Measurements from ENCODE around the gene VPS18.
"Not testable (repeated sequence)": the region's sequence is repeated elsewhere in the genome, so short reads cannot be mapped to it uniquely, and the experiment has no call there.

The VPS18 gene

DNA sequence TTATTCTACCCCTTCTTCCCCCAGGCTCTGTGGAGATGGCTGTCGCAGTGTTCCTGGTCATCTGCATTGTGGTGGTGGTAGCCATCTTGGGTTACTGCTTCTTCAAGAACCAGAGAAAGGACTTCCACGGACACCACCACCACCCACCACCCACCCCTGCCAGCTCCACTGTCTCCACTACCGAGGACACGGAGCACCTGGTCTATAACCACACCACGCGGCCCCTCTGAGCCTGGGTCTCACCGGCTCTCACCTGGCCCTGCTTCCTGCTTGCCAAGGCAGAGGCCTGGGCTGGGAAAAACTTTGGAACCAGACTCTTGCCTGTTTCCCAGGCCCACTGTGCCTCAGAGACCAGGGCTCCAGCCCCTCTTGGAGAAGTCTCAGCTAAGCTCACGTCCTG is 37.5 kb upstream of the VPS18 start:
- Mint-ChIP-seq H3K4me1 (ENCODE audit: low read depth in 2 of 2) (peaks cover 15 to 18% of the 10 kb centered on the region in 2 donors), H3K9me3 (no peaks in the 10 kb centered on the region), H3K36me3 (ENCODE audit: insufficient read depth) (peaks cover 3% of the 10 kb centered on the region), H3K27ac (no peak overlapping the region), H3K4me3 (no peak overlapping the region), H3K27me3 (peaks cover 0 to 7% of the 10 kb centered on the region in 2 donors)
- no peak for ATAC-seq (replicated peaks)
- DNase-seq = no peak

DNA sequence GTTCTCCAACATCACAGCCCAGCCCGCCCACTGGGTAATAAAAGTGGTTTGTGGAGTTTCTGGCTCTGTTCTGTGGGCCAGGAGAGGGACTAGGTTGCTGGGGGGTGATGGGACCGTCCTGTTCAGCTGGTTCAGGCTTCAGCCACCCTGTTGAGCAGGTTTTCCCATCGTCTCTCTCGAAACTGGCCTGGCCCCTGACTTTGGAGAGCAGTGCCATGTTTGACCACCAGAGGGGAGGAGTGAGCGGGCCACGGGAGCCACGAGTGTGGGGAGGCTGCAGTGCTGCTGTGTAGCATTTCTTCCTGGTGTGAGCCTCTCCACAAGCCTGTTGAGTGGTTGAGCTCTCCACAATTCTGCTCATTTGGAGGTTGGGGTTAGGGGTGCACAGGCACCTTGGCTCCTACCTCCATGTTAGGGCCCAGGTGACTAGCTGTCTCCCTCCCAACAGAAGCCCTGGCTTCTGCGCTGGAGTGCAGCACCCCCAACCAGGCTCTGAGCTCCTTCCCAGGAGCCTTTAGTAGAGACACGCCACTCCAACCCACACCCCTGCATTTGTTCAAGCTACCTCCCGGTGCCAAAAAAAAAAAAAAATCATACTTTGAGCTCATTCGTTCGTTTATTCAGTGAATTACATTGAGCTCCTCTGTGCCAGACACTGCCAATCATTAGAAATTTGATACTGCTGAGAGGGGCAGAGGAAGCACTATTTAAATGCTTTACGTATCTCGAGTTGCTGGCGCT is 36.5 kb upstream of the VPS18 start:
- peak; percentile 91 for ATAC-seq (replicated peaks)
- Mint-ChIP-seq H3K4me3 (no peak overlapping the region), H3K36me3 (ENCODE audit: insufficient read depth) (peaks cover 3% of the 10 kb centered on the region), H3K27me3 (peaks cover 0 to 12% of the 10 kb centered on the region in 2 donors), H3K9me3 (no peaks in the 10 kb centered on the region), H3K4me1 (ENCODE audit: low read depth in 2 of 2) (peaks cover 15 to 18% of the 10 kb centered on the region in 2 donors), H3K27ac (peak overlapping the region in 1 of 2 donors; percentile 49)
- peak; percentile 79 to 87 (median 83) for DNase-seq

DNA sequence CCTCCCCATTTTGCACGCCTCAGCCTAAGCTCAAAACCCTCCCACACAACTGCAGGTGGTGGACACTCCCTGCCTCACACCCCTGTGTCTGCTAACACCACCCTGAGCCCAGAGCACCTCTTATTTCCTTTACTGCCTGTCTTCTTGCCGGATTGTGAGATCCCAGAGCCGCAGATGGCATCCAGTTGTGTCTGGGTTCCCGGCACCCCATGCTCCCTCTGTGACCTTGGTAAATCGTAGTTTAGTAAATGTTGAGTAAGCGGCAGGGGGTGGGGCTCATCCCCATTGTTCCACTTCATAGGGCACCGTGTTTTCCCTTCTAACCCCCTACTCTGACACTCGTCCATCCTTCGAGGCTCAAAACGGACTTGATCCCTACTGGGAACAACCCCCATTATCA is 35.5 kb upstream of the VPS18 start:
- H3K27ac Mint-ChIP-seq = no peak overlapping the region
- no peak for DNase-seq
- peaks cover 3% of the 10 kb centered on the region for H3K36me3 Mint-ChIP-seq (ENCODE audit: insufficient read depth)
- no peaks in the 10 kb centered on the region for H3K9me3 Mint-ChIP-seq
- ATAC-seq (replicated peaks) = no peak
- peaks cover under 1 to 19% of the 10 kb centered on the region in 2 donors for H3K27me3 Mint-ChIP-seq
- H3K4me1 Mint-ChIP-seq (ENCODE audit: low read depth in 2 of 2) = peaks cover 15 to 18% of the 10 kb centered on the region in 2 donors
- H3K4me3 Mint-ChIP-seq = no peak overlapping the region

DNA sequence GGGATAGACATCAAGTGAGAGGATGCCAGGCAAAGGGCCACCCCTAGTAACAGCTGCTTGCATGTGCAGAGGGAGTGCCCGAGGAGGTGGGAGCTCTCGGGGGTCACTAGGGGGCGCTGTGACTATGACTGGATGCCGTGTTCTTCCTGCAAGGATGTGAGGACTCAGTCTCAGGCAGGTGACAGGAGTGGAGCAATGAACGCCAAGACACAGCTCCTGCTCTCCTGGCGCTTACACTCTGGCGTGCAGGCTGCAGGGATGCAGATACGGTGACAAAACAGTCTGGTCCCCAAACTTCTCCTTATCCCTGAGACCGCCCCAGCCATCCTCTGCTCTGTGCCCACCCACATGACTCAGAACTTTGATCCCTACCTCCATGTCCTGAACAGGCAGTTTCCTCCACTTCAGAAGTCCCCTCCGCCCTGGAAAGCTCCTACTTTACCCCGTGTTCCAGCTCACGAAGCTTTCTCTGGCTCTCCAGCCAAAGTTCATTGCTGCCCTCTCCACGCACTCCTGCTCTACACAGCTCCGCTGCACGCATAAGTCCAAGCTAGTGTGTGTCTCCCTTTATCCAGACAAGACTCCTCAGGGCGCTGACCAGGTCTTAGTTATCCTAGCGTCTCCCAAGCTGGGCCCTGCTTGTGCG is 34.9 kb upstream of the VPS18 start:
- Mint-ChIP-seq H3K9me3 (no peaks in the 10 kb centered on the region), H3K27me3 (peaks cover 6 to 25% of the 10 kb centered on the region in 2 donors), H3K27ac (no peak overlapping the region), H3K4me1 (ENCODE audit: low read depth in 2 of 2) (peaks cover 15 to 18% of the 10 kb centered on the region in 2 donors), H3K4me3 (no peak overlapping the region), H3K36me3 (ENCODE audit: insufficient read depth) (peaks cover 6% of the 10 kb centered on the region)
- peak; percentile 75 to 84 (median 80) for DNase-seq
- ATAC-seq (replicated peaks) = peak; percentile 80

DNA sequence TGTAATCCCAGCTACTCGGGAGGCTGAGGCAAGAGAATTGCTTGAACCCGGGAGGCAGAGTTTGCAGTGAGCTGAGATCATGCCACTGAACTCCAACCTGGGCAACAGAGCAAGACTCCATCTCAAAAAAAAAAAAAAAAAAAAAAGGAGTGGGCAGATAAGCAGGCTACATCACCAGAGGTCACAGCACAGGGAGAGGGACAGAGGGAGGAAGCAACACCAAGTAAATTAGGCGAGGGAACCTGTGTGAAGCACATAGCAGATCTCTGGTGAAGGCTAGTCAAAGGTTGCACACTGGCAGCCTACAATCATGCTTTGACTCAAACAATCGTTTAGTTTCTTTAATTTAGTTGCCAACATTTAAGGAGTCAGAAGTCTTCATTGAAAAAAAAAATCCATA is 33.1 kb upstream of the VPS18 start:
- not testable (repeated sequence) for H3K36me3 Mint-ChIP-seq (ENCODE audit: insufficient read depth); H3K27ac Mint-ChIP-seq; ATAC-seq (replicated peaks); H3K9me3 Mint-ChIP-seq; DNase-seq; H3K4me3 Mint-ChIP-seq
- Mint-ChIP-seq H3K27me3 (peaks cover 9 to 32% of the 10 kb centered on the region in 2 donors), H3K4me1 (ENCODE audit: low read depth in 2 of 2) (peaks cover 15 to 18% of the 10 kb centered on the region in 2 donors)

DNA sequence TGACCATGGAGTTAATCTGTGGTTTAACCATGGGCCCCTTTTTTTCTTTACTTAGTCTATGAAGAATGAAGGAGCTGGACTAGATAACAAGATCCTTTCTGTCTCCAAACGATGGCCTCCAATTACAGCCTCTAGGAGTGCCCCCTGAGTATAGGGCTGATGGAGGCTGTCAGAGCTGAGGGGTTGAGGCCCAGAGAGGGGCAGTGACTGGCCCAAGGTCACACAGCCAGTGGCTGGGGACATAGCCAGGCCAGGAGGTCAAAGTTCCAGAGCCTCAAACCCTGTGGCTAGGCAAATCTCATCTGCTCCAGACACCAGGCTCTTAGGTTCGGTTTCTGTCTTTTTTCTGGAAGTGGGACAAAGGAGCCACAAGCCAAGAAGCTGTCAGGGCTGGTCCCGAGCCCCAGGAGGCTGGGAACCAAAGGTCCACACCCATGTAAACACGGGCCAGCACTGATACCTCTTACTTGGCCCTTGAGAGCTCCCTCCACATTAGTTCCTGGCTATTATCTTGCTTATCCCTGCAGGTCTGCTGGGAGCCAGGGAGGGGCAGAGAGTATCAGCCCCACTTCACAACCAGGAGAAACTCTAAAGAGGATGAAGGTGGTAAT is 30.5 kb upstream of the VPS18 start:
- Mint-ChIP-seq H3K36me3 (ENCODE audit: insufficient read depth) (peaks cover 6% of the 10 kb centered on the region), H3K4me1 (ENCODE audit: low read depth in 2 of 2) (peaks cover 9 to 10% of the 10 kb centered on the region in 2 donors), H3K27me3 (peaks cover 9 to 32% of the 10 kb centered on the region in 2 donors), H3K27ac (no peak overlapping the region), H3K4me3 (no peak overlapping the region), H3K9me3 (no peaks in the 10 kb centered on the region)
- no peak for DNase-seq
- ATAC-seq (replicated peaks) = no peak

DNA sequence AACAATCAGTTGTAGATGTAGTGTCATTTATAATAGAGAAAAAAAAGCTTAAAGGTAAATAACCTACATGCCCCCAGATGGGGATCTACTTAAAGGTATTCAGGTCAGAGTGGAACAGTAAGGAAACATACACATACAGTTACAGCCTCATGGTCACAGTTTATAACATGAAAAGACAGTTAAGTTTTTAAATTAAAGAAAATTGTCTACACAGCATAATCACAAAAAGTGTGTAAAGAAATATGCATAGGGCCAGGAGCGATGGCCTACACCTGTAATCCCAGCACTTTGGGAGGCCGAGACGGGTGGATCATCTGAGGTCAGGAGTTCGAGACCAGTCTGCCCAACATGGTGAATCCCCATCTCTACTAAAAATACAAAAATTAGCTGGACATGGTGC is 27.1 kb upstream of the VPS18 start:
- DNase-seq = no peak
- Mint-ChIP-seq H3K27ac (no peak overlapping the region), H3K27me3 (peaks cover 9 to 26% of the 10 kb centered on the region in 2 donors), H3K36me3 (ENCODE audit: insufficient read depth) (peaks cover 3% of the 10 kb centered on the region), H3K9me3 (no peaks in the 10 kb centered on the region), H3K4me1 (ENCODE audit: low read depth in 2 of 2) (no peaks in the 10 kb centered on the region), H3K4me3 (no peak overlapping the region)
- no peak for ATAC-seq (replicated peaks)

DNA sequence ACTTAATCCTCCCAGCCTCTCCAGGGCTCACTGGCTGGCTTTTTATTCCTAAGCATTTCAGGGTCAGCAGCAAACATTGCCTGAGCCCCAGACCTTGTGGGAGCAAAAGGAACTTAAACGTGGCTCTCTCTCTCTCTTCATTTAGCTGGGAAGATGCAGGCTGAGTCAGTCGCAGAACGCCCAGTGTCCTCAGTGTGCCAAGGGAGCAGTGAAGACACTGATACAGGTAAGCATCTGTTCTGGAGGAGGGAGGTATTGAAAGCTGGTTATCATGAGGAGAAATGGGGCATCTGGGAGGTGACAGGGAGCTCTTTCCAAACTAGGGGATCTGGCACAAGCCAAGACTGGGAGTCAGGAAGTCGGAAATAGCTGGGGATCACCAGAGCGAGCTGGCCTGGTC is 24.6 kb upstream of the VPS18 start:
- H3K4me3 Mint-ChIP-seq = no peak overlapping the region
- DNase-seq (no peak), ATAC-seq (replicated peaks) (no peak)
- H3K27ac Mint-ChIP-seq = no peak overlapping the region
- peaks cover 0 to 28% of the 10 kb centered on the region in 2 donors for H3K27me3 Mint-ChIP-seq
- H3K36me3 Mint-ChIP-seq (ENCODE audit: insufficient read depth) = no peaks in the 10 kb centered on the region
- peaks cover 5% of the 10 kb centered on the region in 2 donors for H3K4me1 Mint-ChIP-seq (ENCODE audit: low read depth in 2 of 2)
- H3K9me3 Mint-ChIP-seq = no peaks in the 10 kb centered on the region

DNA sequence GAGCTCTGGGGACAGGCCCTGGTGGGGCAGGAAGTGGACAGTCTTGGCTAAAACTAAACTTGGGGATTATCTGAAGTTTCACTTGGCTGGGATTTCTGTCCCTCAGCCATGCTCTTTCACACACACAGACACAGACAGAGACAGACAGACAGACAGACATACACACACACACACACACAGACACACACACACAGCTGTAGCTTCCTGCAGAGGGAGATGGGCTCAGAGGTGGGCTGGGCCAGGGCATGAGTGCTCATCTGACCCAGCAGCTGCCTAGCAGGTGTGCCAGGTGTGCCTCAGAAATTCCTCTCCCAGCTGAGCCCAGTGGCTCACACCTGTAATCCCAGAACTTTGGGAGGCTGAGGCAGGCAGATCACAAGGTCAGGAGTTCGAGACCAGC is 23.5 kb upstream of the VPS18 start:
- no peak overlapping the region for H3K4me3 Mint-ChIP-seq
- H3K9me3 Mint-ChIP-seq = no peaks in the 10 kb centered on the region
- peaks cover 5% of the 10 kb centered on the region in 2 donors for H3K4me1 Mint-ChIP-seq (ENCODE audit: low read depth in 2 of 2)
- DNase-seq (no peak), ATAC-seq (replicated peaks) (no peak)
- H3K36me3 Mint-ChIP-seq (ENCODE audit: insufficient read depth) = no peaks in the 10 kb centered on the region
- H3K27me3 Mint-ChIP-seq = peaks cover 0 to 25% of the 10 kb centered on the region in 2 donors
- peak overlapping the region in 1 of 2 donors; percentile 3 for H3K27ac Mint-ChIP-seq

DNA sequence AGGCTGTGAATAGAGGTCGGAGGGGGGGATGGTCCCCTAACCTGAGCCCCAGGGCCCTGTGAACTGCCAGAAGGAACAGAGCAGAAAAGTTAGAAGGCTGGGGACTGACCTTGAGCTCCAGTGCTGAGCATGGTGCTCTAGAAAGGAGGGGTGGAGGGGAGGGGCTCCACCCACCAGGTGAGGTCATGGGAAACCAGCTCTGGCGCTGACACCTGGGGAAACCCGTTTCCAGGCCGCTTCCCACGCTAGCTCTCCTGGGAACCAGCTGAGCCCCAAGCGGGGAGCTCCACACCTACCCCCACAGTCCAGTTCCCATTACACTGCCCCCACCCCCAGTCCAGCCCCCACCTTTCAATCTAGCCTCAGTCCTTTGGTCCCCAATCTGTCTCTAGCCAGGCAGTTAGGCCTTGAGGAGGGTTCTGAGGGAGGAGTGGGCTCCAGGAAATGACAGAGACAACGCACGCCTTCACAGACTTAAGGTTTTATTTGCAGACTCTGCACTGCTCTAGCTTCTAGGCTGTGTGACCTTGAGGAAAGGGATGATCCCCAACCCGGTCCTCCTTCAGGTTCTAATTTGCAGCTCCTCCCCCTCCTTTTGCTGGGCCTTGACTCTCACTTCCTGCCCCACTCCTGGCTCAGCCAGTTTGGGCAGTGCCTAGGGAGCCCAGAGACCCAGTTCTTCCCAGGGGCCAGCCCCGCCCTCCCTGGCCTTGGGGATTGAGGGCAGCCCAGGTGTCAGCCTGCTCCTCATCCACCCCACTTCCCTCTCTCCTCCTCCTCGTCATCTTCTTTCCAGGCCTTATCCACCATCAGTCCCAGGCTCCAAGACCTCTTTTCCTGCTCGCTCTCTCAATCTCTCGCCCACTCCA is 22.3 kb upstream of the VPS18 start:
- DNase-seq (no peak), ATAC-seq (replicated peaks) (no peak)
- Mint-ChIP-seq H3K27me3 (peaks cover 0 to 25% of the 10 kb centered on the region in 2 donors), H3K4me3 (no peak overlapping the region), H3K9me3 (no peaks in the 10 kb centered on the region), H3K36me3 (ENCODE audit: insufficient read depth) (no peaks in the 10 kb centered on the region), H3K4me1 (ENCODE audit: low read depth in 2 of 2) (peaks cover 5% of the 10 kb centered on the region in 2 donors), H3K27ac (no peak overlapping the region)

DNA sequence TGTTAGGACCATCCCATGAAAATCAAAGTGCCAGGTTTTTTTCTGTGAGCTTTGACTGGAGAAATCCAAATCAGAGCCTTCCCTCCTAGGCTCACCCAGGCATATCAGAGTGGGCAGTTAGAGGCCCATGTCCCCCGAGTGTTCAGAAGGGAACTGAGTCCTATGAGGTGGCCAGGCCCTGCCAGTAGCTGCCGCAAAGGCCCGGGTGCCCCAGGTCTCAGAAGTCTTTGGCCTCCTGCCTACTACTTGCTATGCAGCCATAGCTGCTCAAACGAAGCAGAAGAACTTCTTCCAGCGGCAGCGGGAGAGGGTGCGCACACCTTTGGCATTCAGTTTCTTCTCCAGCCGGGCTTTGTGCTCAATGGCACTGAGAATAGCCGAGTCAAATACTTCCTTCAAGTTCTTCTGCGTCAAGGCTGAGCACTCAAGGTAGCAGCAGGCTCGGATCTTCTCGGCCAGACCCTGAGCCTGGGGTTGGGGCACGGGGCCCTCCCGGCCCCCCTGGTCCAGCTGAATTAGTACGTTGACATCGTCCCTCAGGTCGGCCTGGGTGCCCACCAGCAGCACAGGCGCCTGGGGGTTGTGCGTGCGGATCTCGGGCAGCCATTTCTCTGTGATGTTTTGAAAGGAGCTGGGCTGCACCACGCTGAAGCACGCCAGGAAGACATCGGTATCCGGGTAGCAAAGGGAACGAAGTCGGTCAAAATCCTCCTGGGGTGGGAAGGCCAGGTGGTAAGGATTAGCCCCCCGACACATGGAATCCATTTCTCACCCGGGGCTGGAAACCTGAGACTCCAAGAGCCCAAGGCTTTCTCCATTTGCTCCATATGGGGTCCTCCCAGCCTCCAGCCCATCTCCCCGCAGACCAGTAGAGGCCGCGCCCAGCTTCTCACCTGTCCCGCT is 21.2 kb upstream of the VPS18 start:
- no peaks in the 10 kb centered on the region for H3K9me3 Mint-ChIP-seq
- peak overlapping the region; percentile 73 to 80 for H3K4me3 Mint-ChIP-seq
- no peaks in the 10 kb centered on the region for H3K36me3 Mint-ChIP-seq (ENCODE audit: insufficient read depth)

More for the DNA sequence above, 21.2 kb upstream of the VPS18 start:
- H3K4me1 Mint-ChIP-seq (ENCODE audit: low read depth in 2 of 2) = peaks cover 5% of the 10 kb centered on the region in 2 donors
- no peak for ATAC-seq (replicated peaks)
- H3K27ac Mint-ChIP-seq = no peak overlapping the region
- H3K27me3 Mint-ChIP-seq = peaks cover 0 to 25% of the 10 kb centered on the region in 2 donors
- no peak for DNase-seq
